ENCODE data around the gene MTMR11. TPM values are rescaled to one million over a fixed set of nuclear protein-coding genes. Genes with fewer than 3 reads are reported as not detected.

Gene MTMR11
- total and polyA plus RNA-seq, 9 of the 15 experiments (the other 6 are each of a cell fraction or from before 2014, with no cell fraction given), result 0.09 to 1.6 (median 0.51) TPM

DNA sequence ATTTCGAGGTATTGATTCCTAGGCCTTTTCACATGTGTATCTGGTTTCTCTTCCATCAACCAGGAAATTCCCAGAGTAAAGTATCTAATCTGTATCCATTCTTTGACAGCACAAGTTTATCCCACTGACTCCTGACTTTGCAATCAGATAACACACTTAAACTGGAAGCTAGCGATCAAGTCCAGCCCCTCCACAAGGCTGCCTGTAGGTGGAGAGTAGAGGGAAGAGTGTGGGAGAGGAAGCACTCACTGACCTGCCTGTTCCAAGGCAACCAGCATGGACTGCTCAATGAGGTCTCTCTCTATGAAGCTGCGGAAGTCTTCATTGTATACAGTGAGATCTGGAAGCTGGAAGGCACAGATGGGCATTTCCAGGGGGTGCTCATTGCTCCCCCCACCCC is 30.4 kb upstream of the MTMR11 start:
- Histone ChIP-seq H3K27ac (ENCODE audit: extremely low read depth, low read depth, low read length) (no peak overlapping the region), H3K27me3 (ENCODE audit: control insufficient read depth in 2 of 2, insufficient read depth in 2 of 2, low read length in 2 of 2) (no peaks in the 10 kb centered on the region), H3K9me3 (replicated peaks; ENCODE audit: control insufficient read depth, insufficient read depth, low read depth, low read length) (no peaks in the 10 kb centered on the region), H3K9ac (ENCODE audit: insufficient read depth in 1 of 2, low read depth in 2 of 2, low read length in 2 of 2) (no peak overlapping the region; a peak in 1 of 4 replicates), H4K20me1 (replicated peaks; ENCODE audit: control insufficient read depth, insufficient read depth, low read length) (no peaks in the 10 kb centered on the region), H3K79me2 (ENCODE audit: control insufficient read depth, insufficient read depth, low read length) (no peaks in the 10 kb centered on the region; the same call in 2 of the 3 replicates), H3K36me3 (ENCODE audit: control insufficient read depth, insufficient read depth, low read length) (peaks cover 80% of the 10 kb centered on the region), H3K4me2 (ENCODE audit: insufficient read depth, low read length) (no peak overlapping the region), H3K4me3 (no peak overlapping the region), H3K9me1 (ENCODE audit: control insufficient read depth, insufficient read depth, low read length) (no peaks in the 10 kb centered on the region), H3K4me1 (replicated peaks in 1 of 2; ENCODE audit: control insufficient read depth in 2 of 2, insufficient read depth in 2 of 2, low read length in 2 of 2) (no peaks in the 10 kb centered on the region), H2AFZ (ENCODE audit: low read depth, low read length) (no peak overlapping the region)
- POLR2A ChIA-PET, result interaction anchor here (0.6 to 1.3 kb wide), 4 partner anchors 20 to 288 kb away, joined by 3 read pairs; no protein-coding TSS in a partner anchor
- TF ChIP-seq SMARCB1 (IDR thresholded peaks at IDR 0.05; ENCODE audit: insufficient read length, low read depth) (no peak), RAD21 (CRISPR knock-in tag; conservative IDR thresholded peaks at IDR 0.05 in 1 of 2, IDR thresholded peaks at IDR 0.05 in 1 of 2) (peak in 1 of 2 experiments; percentile 14; a peak in 2 of 4 replicates), XRCC3 (IDR thresholded peaks at IDR 0.05) (no peak)
- TF ChIP-seq, protein P1, sequence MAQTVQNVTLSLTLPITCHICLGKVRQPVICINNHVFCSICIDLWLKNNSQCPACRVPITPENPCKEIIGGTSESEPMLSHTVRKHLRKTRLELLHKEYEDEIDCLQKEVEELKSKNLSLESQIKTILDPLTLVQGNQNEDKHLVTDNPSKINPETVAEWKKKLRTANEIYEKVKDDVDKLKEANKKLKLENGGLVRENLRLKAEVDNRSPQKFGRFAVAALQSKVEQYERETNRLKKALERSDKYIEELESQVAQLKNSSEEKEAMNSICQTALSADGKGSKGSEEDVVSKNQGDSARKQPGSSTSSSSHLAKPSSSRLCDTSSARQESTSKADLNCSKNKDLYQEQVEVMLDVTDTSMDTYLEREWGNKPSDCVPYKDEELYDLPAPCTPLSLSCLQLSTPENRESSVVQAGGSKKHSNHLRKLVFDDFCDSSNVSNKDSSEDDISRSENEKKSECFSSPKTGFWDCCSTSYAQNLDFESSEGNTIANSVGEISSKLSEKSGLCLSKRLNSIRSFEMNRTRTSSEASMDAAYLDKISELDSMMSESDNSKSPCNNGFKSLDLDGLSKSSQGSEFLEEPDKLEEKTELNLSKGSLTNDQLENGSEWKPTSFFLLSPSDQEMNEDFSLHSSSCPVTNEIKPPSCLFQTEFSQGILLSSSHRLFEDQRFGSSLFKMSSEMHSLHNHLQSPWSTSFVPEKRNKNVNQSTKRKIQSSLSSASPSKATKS (CRISPR knock-in tag; IDR thresholded peaks at IDR 0.05), result no peak
- TF ChIP-seq, protein P2, sequence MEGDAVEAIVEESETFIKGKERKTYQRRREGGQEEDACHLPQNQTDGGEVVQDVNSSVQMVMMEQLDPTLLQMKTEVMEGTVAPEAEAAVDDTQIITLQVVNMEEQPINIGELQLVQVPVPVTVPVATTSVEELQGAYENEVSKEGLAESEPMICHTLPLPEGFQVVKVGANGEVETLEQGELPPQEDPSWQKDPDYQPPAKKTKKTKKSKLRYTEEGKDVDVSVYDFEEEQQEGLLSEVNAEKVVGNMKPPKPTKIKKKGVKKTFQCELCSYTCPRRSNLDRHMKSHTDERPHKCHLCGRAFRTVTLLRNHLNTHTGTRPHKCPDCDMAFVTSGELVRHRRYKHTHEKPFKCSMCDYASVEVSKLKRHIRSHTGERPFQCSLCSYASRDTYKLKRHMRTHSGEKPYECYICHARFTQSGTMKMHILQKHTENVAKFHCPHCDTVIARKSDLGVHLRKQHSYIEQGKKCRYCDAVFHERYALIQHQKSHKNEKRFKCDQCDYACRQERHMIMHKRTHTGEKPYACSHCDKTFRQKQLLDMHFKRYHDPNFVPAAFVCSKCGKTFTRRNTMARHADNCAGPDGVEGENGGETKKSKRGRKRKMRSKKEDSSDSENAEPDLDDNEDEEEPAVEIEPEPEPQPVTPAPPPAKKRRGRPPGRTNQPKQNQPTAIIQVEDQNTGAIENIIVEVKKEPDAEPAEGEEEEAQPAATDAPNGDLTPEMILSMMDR (IDR thresholded peaks at IDR 0.05 in 2 of 3, conservative IDR thresholded peaks at IDR 0.05 in 1 of 3; ENCODE audit: insufficient read depth in 2 of 3, low read depth in 1 of 3, low read length in 3 of 3), result 0 out of 6 replicates have a peak, but pooled peaks of 1 of the 3 experiments have one; percentile 22
- TF ChIP-seq, protein P3, sequence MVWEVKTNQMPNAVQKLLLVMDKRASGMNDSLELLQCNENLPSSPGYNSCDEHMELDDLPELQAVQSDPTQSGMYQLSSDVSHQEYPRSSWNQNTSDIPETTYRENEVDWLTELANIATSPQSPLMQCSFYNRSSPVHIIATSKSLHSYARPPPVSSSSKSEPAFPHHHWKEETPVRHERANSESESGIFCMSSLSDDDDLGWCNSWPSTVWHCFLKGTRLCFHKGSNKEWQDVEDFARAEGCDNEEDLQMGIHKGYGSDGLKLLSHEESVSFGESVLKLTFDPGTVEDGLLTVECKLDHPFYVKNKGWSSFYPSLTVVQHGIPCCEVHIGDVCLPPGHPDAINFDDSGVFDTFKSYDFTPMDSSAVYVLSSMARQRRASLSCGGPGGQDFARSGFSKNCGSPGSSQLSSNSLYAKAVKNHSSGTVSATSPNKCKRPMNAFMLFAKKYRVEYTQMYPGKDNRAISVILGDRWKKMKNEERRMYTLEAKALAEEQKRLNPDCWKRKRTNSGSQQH (CRISPR knock-in tag; IDR thresholded peaks at IDR 0.05), result no peak
- peak; percentile 48; the same call in 1 of the 3 replicates for ATAC-seq
- CTCF ChIA-PET (ENCODE audit: low intra/inter-chr PET ratio), result no interaction called here
- intact Hi-C loops (cut with micrococcal nuclease), result no loop called here
- 63% methylated on average over 3 of the region's 3 CpGs for WGBS (ENCODE audit: insufficient coverage, low coverage, missing lambda C conversion rate)
- in situ Hi-C loops (cut with MboI), result loop anchor here (5.0 kb wide), 1 partner anchor 80 kb away; no protein-coding TSS in a partner anchor
- FAIRE-seq, result no peak
- BruUV-seq (replicated peaks), result no TSS peak
- DNase-seq (ENCODE audit: extremely low read depth in 1 of 4, low spot score in 3 of 4), result peak in 1 of 4 experiments; percentile 13

Measured in K562 (cell line).